Progenitor cell of endocrine pancreas (in vitro differentiated cells): Measurements from ENCODE around the gene XPO5. TPM values are rescaled to one million over a fixed set of nuclear protein-coding genes. Genes with fewer than 3 reads are reported as not detected.

ENCODE experiments used
- DNase-seq: peaks from one replicate; pipeline ENCODE4 v3.0.0; 2021; ENCODE audit warnings: low spot score; ENCODE audit not compliant: unreplicated experiment
- H3K27ac Mint-ChIP-seq: 2 replicates; pipeline ENCODE4 v1.8.0; 2021; ENCODE audit warnings: mild to moderate bottlenecking, moderate library complexity, mixed read lengths
- H3K27me3 Mint-ChIP-seq: 2 replicates; pipeline ENCODE4 v1.8.0; 2021; ENCODE audit warnings: mixed read lengths
- H3K36me3 Mint-ChIP-seq: 2 replicates; pipeline ENCODE4 v1.8.0; 2022; ENCODE audit warnings: mixed read lengths; ENCODE audit not compliant: insufficient read depth
- H3K4me1 Mint-ChIP-seq: 2 replicates; pipeline ENCODE4 v1.8.0; 2021; ENCODE audit warnings: low read depth, mixed read lengths
- H3K4me3 Mint-ChIP-seq: 2 replicates; pipeline ENCODE4 v1.8.0; 2021; ENCODE audit warnings: low read depth, mild to moderate bottlenecking, moderate library complexity, mixed read lengths
- H3K9me3 Mint-ChIP-seq: 2 replicates; pipeline ENCODE4 v1.8.0; 2021; ENCODE audit warnings: low read depth, mixed read lengths
- total RNA-seq: library from RNA; stranded (reverse); gene quantifications from 2 replicates; pipeline ENCODE4 v1.2.1, GENCODE V29; 2021
- TF ChIP-seq, protein P1 (sequence below): fragments of 200-600 bp; sonication (generic); IDR thresholded peaks from one replicate; pipeline ENCODE4 v1.5.0; 2021; ENCODE audit warnings: antibody characterized with exemption, mild to moderate bottlenecking; ENCODE audit not compliant: unreplicated experiment

Gene XPO5
- total RNA-seq, 1 donor from 2014 or later, result 64.0 TPM

DNA sequence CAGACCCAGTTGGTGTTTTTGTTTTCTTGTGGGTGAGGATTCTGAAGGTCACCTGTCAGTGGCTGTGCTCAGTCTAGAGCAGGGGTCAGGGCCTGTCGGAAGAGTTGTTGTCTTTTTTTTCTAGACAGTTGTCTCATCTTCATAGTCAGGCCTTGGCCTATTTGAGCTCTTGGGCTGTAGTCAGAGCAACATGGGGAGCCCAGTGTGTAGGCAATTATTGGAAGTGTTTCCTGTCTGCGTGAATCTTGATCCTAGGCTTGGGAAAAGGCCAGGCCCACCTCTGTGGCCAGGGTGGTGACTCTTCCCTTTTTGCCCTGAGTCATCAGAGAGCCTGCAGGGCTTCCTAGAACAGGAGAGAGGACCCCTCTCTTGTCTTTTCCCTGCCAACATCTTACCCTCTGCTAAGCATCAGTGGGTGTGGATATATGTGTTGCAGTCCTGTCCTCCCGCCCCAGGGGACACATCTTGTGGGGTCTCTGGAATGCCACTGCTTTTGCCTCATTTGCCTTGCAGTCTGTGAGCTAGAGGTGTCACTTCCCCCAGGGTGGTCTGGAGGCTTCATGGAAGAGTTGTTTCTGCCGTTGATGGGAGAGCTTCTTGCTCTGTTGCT is 87.1 kb downstream of the XPO5 start:
- Mint-ChIP-seq H3K27me3 (no peaks in the 10 kb centered on the region), H3K9me3 (no peaks in the 10 kb centered on the region), H3K27ac (peak overlapping the region; percentile 59), H3K36me3 (peaks cover 4% of the 10 kb centered on the region), H3K4me1 (peaks cover 2% of the 10 kb centered on the region), H3K4me3 (no peak overlapping the region)
- DNase-seq, result no peak
- TF ChIP-seq, protein P1, sequence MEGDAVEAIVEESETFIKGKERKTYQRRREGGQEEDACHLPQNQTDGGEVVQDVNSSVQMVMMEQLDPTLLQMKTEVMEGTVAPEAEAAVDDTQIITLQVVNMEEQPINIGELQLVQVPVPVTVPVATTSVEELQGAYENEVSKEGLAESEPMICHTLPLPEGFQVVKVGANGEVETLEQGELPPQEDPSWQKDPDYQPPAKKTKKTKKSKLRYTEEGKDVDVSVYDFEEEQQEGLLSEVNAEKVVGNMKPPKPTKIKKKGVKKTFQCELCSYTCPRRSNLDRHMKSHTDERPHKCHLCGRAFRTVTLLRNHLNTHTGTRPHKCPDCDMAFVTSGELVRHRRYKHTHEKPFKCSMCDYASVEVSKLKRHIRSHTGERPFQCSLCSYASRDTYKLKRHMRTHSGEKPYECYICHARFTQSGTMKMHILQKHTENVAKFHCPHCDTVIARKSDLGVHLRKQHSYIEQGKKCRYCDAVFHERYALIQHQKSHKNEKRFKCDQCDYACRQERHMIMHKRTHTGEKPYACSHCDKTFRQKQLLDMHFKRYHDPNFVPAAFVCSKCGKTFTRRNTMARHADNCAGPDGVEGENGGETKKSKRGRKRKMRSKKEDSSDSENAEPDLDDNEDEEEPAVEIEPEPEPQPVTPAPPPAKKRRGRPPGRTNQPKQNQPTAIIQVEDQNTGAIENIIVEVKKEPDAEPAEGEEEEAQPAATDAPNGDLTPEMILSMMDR, result no peak

GRCh38 chr6:43481591-43482236 is 94.1 kb downstream of the XPO5 start:
- peak overlapping the region; percentile 34 for H3K27ac Mint-ChIP-seq
- no peak for DNase-seq

DNA sequence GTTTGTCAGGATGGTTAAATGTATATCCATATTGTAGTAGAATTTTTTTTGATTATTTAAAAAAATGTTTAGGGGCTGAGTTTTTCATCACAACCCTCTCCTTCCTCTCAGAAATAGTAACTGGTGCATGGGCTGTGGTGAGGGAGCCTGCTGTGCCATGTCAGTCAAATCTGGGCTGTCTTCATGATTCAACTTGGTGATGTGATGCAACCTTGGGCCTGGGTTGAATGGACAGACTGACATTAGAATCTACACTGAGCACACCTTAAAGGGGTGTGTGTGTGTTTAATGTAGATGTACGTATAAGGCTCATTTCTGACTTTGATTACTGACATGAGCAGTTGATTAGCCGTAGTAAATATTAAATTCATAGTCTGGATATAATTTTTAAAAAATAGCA is 94.8 kb downstream of the XPO5 start:
- no peak for DNase-seq
- TF ChIP-seq, protein P1, result no peak
- H3K9me3 Mint-ChIP-seq, result no peaks in the 10 kb centered on the region
- no peak overlapping the region for H3K4me3 Mint-ChIP-seq
- peaks cover 6% of the 10 kb centered on the region for H3K36me3 Mint-ChIP-seq
- no peaks in the 10 kb centered on the region for H3K27me3 Mint-ChIP-seq
- no peak overlapping the region for H3K27ac Mint-ChIP-seq
- peaks cover 26% of the 10 kb centered on the region for H3K4me1 Mint-ChIP-seq

More at GRCh38 chr6:43481591-43482236, 94.1 kb downstream of the XPO5 start:
- Mint-ChIP-seq H3K9me3 (no peaks in the 10 kb centered on the region), H3K27me3 (no peaks in the 10 kb centered on the region), H3K4me1 (peaks cover 26% of the 10 kb centered on the region), H3K4me3 (no peak overlapping the region), H3K36me3 (peaks cover 7% of the 10 kb centered on the region)
- TF ChIP-seq, protein P1, result no peak

DNA sequence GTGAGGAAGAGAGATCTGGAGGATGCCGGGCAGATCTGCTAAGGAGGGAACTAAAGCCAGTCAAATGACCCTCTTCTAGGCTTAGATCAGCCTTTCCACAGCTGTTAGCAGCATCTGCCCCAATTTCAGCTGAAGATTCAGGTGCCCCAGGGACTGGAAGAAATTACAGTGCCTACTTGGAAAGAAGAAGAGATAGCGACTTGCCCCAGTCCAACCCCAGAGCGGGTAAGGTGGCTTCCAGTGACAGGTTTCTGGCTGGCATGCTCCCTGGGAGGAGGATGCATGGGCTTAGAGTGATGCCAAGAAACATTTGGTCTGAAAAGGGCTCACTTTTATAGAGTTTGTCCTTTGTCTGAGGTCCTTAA is 97.8 kb downstream of the XPO5 start:
- Mint-ChIP-seq H3K27ac (peak overlapping the region; percentile 93), H3K36me3 (peaks cover 6% of the 10 kb centered on the region), H3K4me3 (peak overlapping the region; percentile 78), H3K4me1 (peaks cover 26% of the 10 kb centered on the region), H3K27me3 (no peaks in the 10 kb centered on the region), H3K9me3 (no peaks in the 10 kb centered on the region)
- TF ChIP-seq, protein P1, result no peak
- DNase-seq, result no peak

DNA sequence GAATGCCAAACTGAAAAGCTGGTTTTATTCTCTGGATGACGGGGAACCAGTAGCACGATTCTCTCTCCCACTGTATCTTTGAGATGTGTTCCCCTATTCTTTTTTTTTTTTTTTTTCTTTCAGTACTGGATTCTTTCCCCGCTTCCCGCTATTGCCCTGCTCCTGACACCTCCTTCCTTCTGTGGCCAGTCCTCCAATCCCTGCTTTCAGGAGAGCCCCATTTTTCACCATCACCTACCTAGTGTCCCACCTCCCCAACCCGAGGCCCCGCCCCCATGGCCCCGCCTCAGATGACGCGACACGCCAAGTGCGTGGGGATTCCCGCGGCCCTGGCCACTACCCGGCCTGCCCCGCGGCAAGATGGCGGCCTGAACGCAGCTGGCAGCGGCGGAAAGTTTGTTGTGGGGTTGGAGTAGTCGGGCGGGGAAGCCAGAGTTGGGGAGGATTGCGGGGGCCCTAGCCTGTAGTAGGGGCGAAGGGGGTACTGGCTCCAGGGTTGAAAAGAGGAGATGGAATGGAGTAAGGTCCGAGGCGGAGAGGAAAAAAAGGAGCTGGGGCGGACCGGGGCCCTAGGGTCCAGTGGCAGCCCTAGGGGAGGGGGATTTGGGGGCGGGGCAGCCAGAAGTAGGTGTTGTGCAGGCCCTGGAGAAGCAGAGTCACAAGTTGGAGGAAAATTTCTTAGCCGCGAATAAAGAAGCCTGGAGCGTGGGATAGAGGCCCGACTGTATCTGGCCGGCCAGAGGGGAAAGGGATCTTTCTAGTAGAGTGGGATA is 98.4 kb downstream of the XPO5 start, which contains the start of gene TJAP1:
TJAP1 (plus strand) TSS at position 336 of the 773 bp plus-strand sequence. CDS start 21,432 bp downstream, outside the sequence.
- TF ChIP-seq, protein P1, result no peak
- Mint-ChIP-seq H3K4me3 (peak within 1 kb of the TSS; percentile 78), H3K4me1 (peaks cover 26% of the 10 kb centered on the region), H3K36me3 (peaks cover 6% of the 10 kb centered on the region), H3K27me3 (no peaks in the 10 kb centered on the region), H3K9me3 (no peaks in the 10 kb centered on the region), H3K27ac (peak within 1 kb of the TSS; percentile 93)
- DNase-seq, result peak; percentile 96
